Transverse colon (tissue), 4 donors: ENCODE data around the gene DPF3. TPM values are rescaled to one million over a fixed set of nuclear protein-coding genes. Genes with fewer than 3 reads are reported as not detected.

ENCODE experiments used
- DNase-seq: peaks from one replicate; pipeline ENCODE4 v3.0.0-alpha.2; 2019
- H3K27ac ChIP-seq, 4 donors: fragments of 200-600 bp; sonication (generic); 2 replicates each; pipeline ENCODE4 v1.5.1; 2016 to 2018; ENCODE audit warnings: inconsistent platforms in 4 of 4
- H3K27me3 ChIP-seq: fragments of 200-600 bp; sonication (generic); 2 replicates; pipeline ENCODE4 v1.5.1; 2017; ENCODE audit warnings: inconsistent platforms
- H3K36me3 ChIP-seq, 4 donors: fragments of 200-600 bp; sonication (generic); 2 replicates each; pipeline ENCODE4 v1.5.1; 2017 to 2019; ENCODE audit warnings: inconsistent platforms in 4 of 4
- H3K4me1 ChIP-seq, 4 donors: fragments of 200-600 bp; sonication (generic); 2 replicates each; pipeline ENCODE4 v1.5.1; 2017 to 2020; ENCODE audit warnings: inconsistent platforms in 4 of 4
- H3K4me3 ChIP-seq, 4 donors: fragments of 200-600 bp; sonication (generic); 1 replicate in 1 of 4; 2 replicates in 3 of 4; pipeline versions ENCODE4 v1.5.1 to v1.6.1; 2017 to 2019; ENCODE audit warnings: inconsistent platforms in 4 of 4
- H3K9me3 ChIP-seq, 2 donors: fragments of 200-600 bp; sonication (generic); 2 replicates each; pipeline ENCODE4 v1.5.1; 2017 to 2019; ENCODE audit warnings: inconsistent platforms in 2 of 2
- CTCF ChIP-seq, 5 experiments: fragments of 200-600 bp in 3 of 5; fragments of 450-650 bp in 2 of 5; sonication (generic) in 3 of 5; IDR thresholded peaks; 1 replicate in 2 of 5; 2 replicates in 3 of 5; pipeline ENCODE4 v1.5.1; 2016 to 2017; ENCODE audit warnings: antibody characterized with exemption in 5 of 5, inconsistent platforms in 3 of 5, mild to moderate bottlenecking in 2 of 5, moderate library complexity in 1 of 5
- EP300 ChIP-seq: sonication (generic); formaldehyde crosslinking; IDR thresholded peaks from one replicate; pipeline ENCODE4 v1.6.1; 2017; ENCODE audit warnings: antibody characterized with exemption, low read depth
- POLR2A ChIP-seq: fragments of 450-650 bp; IDR thresholded peaks from one replicate; pipeline ENCODE4 v1.6.1; 2016; ENCODE audit warnings: antibody characterized with exemption, mild to moderate bottlenecking, moderate library complexity
- POLR2AphosphoS5 ChIP-seq, 3 donors: sonication (generic); formaldehyde crosslinking; IDR thresholded peaks; one replicate each; pipeline ENCODE4 v1.6.1; 2016; ENCODE audit warnings: antibody characterized with exemption in 3 of 3
- WGBS, 2 donors: methylation state at CpG; one replicate each; pipeline ENCODE4 v1.1.5; 2018; ENCODE audit warnings: low coverage in 1 of 2; 5-methylcytosine and 5-hydroxymethylcytosine counted together
- in situ Hi-C, 4 donors: fragments of 200-750 bp; cut with MboI; loops; one replicate each; pipeline versions ENCODE4 v1.15.0 to v1.15.1; 2017; ENCODE audit warnings: low sequenced_read_pairs in 3 of 4, low pct_ligation_motif_present in 1 of 4, low pct_unique_long_range_greater_than_20kb in 1 of 4
- intact Hi-C: fragments of 100-400 bp; cut with DNase I; formaldehyde crosslinking; loops from one replicate; pipeline ENCODE4 v1.15.1; 2023; ENCODE audit warnings: low total_unique reads
- total RNA-seq, 4 donors: library from RNA; depleted of rRNA; stranded (reverse); fragments of >200 nt; gene quantifications; one replicate each; pipeline ENCODE4 v1.1.0, GENCODE V29; 2016

DPF3 gene
- total RNA-seq, 4 donors from 2014 or later: 7.1 to 23.5 (median 10.9) TPM

- intact Hi-C loops: no loop called here
- Histone ChIP-seq H3K27ac (no peak overlapping the region), H3K36me3 (no peaks in the 10 kb centered on the region), H3K27me3 (no peaks in the 10 kb centered on the region), H3K4me1 (peaks cover 0 to 4% (median 0%) of the 10 kb centered on the region in 4 donors), H3K4me3 (no peak overlapping the region), H3K9me3 (no peaks in the 10 kb centered on the region)
- 49% methylated on average over 6 of the region's 6 CpGs; no CpG with 5 or more reads in 1 of the 2 donors for WGBS, 2 donors
- TF ChIP-seq POLR2AphosphoS5 (IDR thresholded peaks at IDR 0.05): no peak
- no peak for TF ChIP-seq EP300
- TF ChIP-seq POLR2A: no peak
- no peak for TF ChIP-seq CTCF (IDR thresholded peaks at IDR 0.05)
- no peak for DNase-seq
- in situ Hi-C loops: no loop called here
Observed at GRCh38 chr14:72651081-72651480, 242.8 kb downstream of the DPF3 start.

DNA sequence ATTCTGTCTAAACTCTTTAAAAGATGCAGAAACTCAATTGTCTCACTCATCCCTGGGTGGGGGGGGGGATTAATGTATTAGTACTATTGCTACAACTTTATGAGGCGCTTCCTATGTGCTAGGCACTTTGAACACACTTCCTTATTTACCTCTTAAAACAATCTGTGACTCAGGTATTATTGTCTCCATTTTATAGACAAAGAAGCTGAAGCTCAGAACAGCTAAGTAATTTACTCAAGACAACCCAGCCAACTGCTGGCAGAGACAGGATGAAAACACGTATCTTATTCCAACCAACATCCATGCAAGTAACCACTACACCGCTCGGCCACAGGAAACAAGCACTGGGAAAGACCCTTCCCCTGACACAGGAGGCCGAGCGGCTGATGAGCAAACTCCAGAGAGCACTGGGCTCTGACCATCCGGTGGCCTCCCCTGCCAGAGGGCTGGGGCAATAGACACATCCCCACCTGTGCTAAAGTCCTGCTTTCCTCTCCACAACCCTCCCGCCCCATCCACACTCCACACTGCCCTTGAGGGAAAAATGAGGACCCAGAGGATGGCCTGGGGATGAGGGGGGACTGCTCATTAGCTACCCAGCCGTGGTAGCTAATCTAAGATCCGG lies 244.2 kb downstream of the DPF3 start:
- TF ChIP-seq EP300: no peak
- H3K9me3 ChIP-seq: no peaks in the 10 kb centered on the region

GRCh38 chr14:72647782-72648181 lies 246.1 kb downstream of the DPF3 start:
- intact Hi-C loops: loop anchor here (2.0 kb wide), 1 partner anchor 39 kb away; no protein-coding TSS in a partner anchor
- Histone ChIP-seq H3K4me3 (no peak overlapping the region), H3K9me3 (no peaks in the 10 kb centered on the region), H3K27me3 (no peaks in the 10 kb centered on the region), H3K27ac (no peak overlapping the region), H3K36me3 (no peaks in the 10 kb centered on the region), H3K4me1 (peaks cover 0 to 4% (median 0%) of the 10 kb centered on the region in 4 donors)
- TF ChIP-seq POLR2AphosphoS5 (IDR thresholded peaks at IDR 0.05): no peak
- no peak for TF ChIP-seq POLR2A
- DNase-seq: no peak
- in situ Hi-C loops: no loop called here
- 94% methylated on average over 9 of the region's 9 CpGs for WGBS, 2 donors

More for the DNA sequence above, 244.2 kb downstream of the DPF3 start:
- intact Hi-C loops: no loop called here
- H3K4me3 ChIP-seq: no peak overlapping the region
- H3K27me3 ChIP-seq: no peaks in the 10 kb centered on the region
- no peaks in the 10 kb centered on the region for H3K36me3 ChIP-seq
- DNase-seq: no peak
- H3K27ac ChIP-seq: no peak overlapping the region
- in situ Hi-C loops: no loop called here
- 31 to 63% methylated on average over 2 to 10 of the region's 10 CpGs for WGBS, 2 donors
- peaks cover 0 to 4% (median 0%) of the 10 kb centered on the region in 4 donors for H3K4me1 ChIP-seq

GRCh38 chr14:72646861-72647528 lies 246.9 kb downstream of the DPF3 start:
- 81 to 91% methylated on average over 5 to 7 of the region's 7 CpGs for WGBS, 2 donors
- intact Hi-C loops (loop anchor here (2.0 kb wide), 1 partner anchor 38 kb away; no protein-coding TSS in a partner anchor), in situ Hi-C loops (no loop called here)
- Histone ChIP-seq H3K36me3 (no peaks in the 10 kb centered on the region), H3K9me3 (no peaks in the 10 kb centered on the region), H3K4me3 (no peak overlapping the region), H3K27me3 (no peaks in the 10 kb centered on the region), H3K27ac (no peak overlapping the region), H3K4me1 (peaks cover 0 to 4% (median 0%) of the 10 kb centered on the region in 4 donors)
- no peak for TF ChIP-seq CTCF (IDR thresholded peaks at IDR 0.05)
- no peak for TF ChIP-seq POLR2A
- no peak for TF ChIP-seq EP300
- TF ChIP-seq POLR2AphosphoS5 (IDR thresholded peaks at IDR 0.05): no peak
- no peak for DNase-seq

DNA sequence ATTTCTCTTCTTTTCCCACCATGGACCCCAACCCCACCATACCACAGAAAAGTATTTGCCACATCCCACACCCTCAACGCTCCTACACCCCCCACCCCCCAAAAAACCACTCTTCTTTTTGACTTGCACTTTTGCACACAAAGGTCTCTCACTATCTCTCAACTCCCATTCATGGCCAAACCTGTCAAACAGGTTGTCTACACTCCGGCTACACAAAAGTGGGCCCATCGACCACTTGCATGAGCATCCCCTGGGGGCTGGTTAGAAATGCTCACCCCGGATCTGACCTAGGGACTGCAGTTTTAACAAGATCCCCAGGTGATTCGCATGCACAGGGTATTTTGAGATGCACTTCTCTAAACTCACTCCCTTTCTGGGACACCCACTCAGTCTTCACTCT lies 248.2 kb downstream of the DPF3 start:
- in situ Hi-C loops: no loop called here
- Histone ChIP-seq H3K27me3 (no peaks in the 10 kb centered on the region), H3K4me1 (peaks cover 0 to 4% (median 0%) of the 10 kb centered on the region in 4 donors), H3K9me3 (no peaks in the 10 kb centered on the region), H3K36me3 (no peaks in the 10 kb centered on the region), H3K4me3 (no peak overlapping the region), H3K27ac (no peak overlapping the region)
- DNase-seq: no peak
- WGBS, 2 donors: 67 to 70% methylated on average over 1 to 5 of the region's 5 CpGs
- intact Hi-C loops: loop anchor here (2.0 kb wide), 1 partner anchor 37 kb away; no protein-coding TSS in a partner anchor
- TF ChIP-seq POLR2A: no peak
- TF ChIP-seq CTCF (IDR thresholded peaks at IDR 0.05): no peak
- TF ChIP-seq POLR2AphosphoS5 (IDR thresholded peaks at IDR 0.05): no peak
- no peak for TF ChIP-seq EP300
